GM23338 (cell line): Measurements from ENCODE around the gene SMCR8. TPM values are rescaled to one million over a fixed set of nuclear protein-coding genes. Genes with fewer than 3 reads are reported as not detected.

Experiments used
- ATAC-seq: fragments of 200-7000 bp; cut with Tn5 transposase; 3 replicates; pipeline ENCODE4 v1.9.1; 2020
- DNase-seq: peaks from one replicate; pipeline ENCODE4 v3.0.0-alpha.2; 2015; ENCODE audit warnings: low spot score
- H2AFZ ChIP-seq: fragments of 200-600 bp; sonication (generic); 2 replicates; pipeline ENCODE4 v1.8.0; 2016; ENCODE audit warnings: antibody characterized with exemption, mild to moderate bottlenecking, moderate library complexity
- H3F3A ChIP-seq: fragments of 200-600 bp; sonication (generic); replicated peaks from 2 replicates; pipeline ENCODE4 v1.8.0; 2017; ENCODE audit warnings: antibody characterized with exemption, mixed run types, low read depth
- H3K27ac ChIP-seq: fragments of 200-600 bp; sonication (generic); 2 replicates; pipeline ENCODE4 v1.6.1; 2016; ENCODE audit warnings: low read depth
- H3K27me3 ChIP-seq: fragments of 200-600 bp; sonication (generic); 2 replicates; pipeline ENCODE4 v1.8.0; 2016; ENCODE audit warnings: mild to moderate bottlenecking, mixed run types, moderate library complexity; ENCODE audit not compliant: insufficient read depth
- H3K36me3 ChIP-seq: fragments of 200-600 bp; sonication (generic); 2 replicates; pipeline ENCODE4 v1.8.0; 2016; ENCODE audit warnings: mild to moderate bottlenecking; ENCODE audit not compliant: insufficient read depth
- H3K4me1 ChIP-seq: fragments of 200-600 bp; sonication (generic); 2 replicates; pipeline ENCODE4 v1.8.0; 2016; ENCODE audit warnings: mild to moderate bottlenecking, moderate library complexity; ENCODE audit not compliant: insufficient read depth
- H3K4me2 ChIP-seq: fragments of 200-600 bp; sonication (generic); 2 replicates; pipeline ENCODE4 v1.7.1; 2017; ENCODE audit warnings: mixed run types
- H3K4me3 ChIP-seq: fragments of 200-600 bp; sonication (generic); 2 replicates; pipeline ENCODE4 v1.6.1; 2016; ENCODE audit warnings: mixed run types
- H3K79me2 ChIP-seq: fragments of 200-600 bp; sonication (generic); replicated peaks from 2 replicates; pipeline ENCODE4 v1.8.0; 2017; ENCODE audit warnings: mild to moderate bottlenecking; ENCODE audit not compliant: insufficient read depth
- H3K9me2 ChIP-seq: fragments of 200-600 bp; sonication (generic); 2 replicates; pipeline ENCODE4 v1.8.0; 2017; ENCODE audit not compliant: insufficient read depth
- H4K20me1 ChIP-seq: fragments of 200-600 bp; sonication (generic); replicated peaks from 2 replicates; pipeline ENCODE4 v1.8.0; 2017; ENCODE audit warnings: mild to moderate bottlenecking; ENCODE audit not compliant: insufficient read depth
- H3K27ac Mint-ChIP-seq: 2 replicates; pipeline ENCODE4 v1.8.0; 2020; ENCODE audit warnings: inconsistent platforms, mild to moderate bottlenecking, moderate library complexity, mixed read lengths
- H3K27me3 Mint-ChIP-seq: 3 replicates; pipeline ENCODE4 v1.8.0; 2022; ENCODE audit warnings: low read depth, mild to moderate bottlenecking, moderate library complexity, mixed read lengths, inconsistent platforms; ENCODE audit not compliant: insufficient read depth, poor library complexity
- H3K36me3 Mint-ChIP-seq: 3 replicates; pipeline ENCODE4 v1.8.0; 2021; ENCODE audit warnings: low read depth, mild to moderate bottlenecking, inconsistent platforms, moderate library complexity, mixed read lengths
- H3K4me1 Mint-ChIP-seq: 3 replicates; pipeline ENCODE4 v1.8.0; 2020; ENCODE audit warnings: mild to moderate bottlenecking, inconsistent platforms, mixed read lengths
- H3K4me3 Mint-ChIP-seq: 3 replicates; pipeline ENCODE4 v1.8.0; 2021; ENCODE audit warnings: moderate library complexity, mild to moderate bottlenecking, inconsistent platforms, mixed read lengths
- H3K9me3 Mint-ChIP-seq: 3 replicates; pipeline ENCODE4 v1.8.0; 2020; ENCODE audit warnings: moderate library complexity, mild to moderate bottlenecking, inconsistent platforms, mixed read lengths
- CREB1 ChIP-seq: fragments of 250-450 bp; sonication (Bioruptor Pico); IDR thresholded peaks from 2 replicates; pipeline ENCODE4 v1.5.0; 2020; ENCODE audit warnings: low read depth, mild to moderate bottlenecking, moderate library complexity
- EZH2 ChIP-seq: fragments of 200-600 bp; sonication (generic); IDR thresholded peaks from one replicate; pipeline ENCODE4 v1.8.0; 2017; ENCODE audit warnings: antibody characterized with exemption, mild to moderate bottlenecking, low read depth; ENCODE audit not compliant: unreplicated experiment
- EZH2phosphoT487 ChIP-seq: fragments of 200-600 bp; sonication (generic); IDR thresholded peaks from one replicate; pipeline ENCODE4 v1.8.1; 2018; ENCODE audit warnings: antibody characterized with exemption; ENCODE audit not compliant: unreplicated experiment
- JUNB ChIP-seq: IDR thresholded peaks from one replicate; pipeline ENCODE4 v1.6.1; 2016; ENCODE audit warnings: antibody characterized with exemption; ENCODE audit not compliant: unreplicated experiment
- NANOG ChIP-seq: IDR thresholded peaks from 2 replicates; pipeline ENCODE4 v1.6.1; 2016; ENCODE audit warnings: antibody characterized with exemption, borderline replicate concordance
- POLR2AphosphoS5 ChIP-seq: IDR thresholded peaks from 2 replicates; pipeline ENCODE4 v1.6.1; 2016; ENCODE audit warnings: antibody characterized with exemption, low read depth
- STAT1 ChIP-seq: IDR thresholded peaks from one replicate; pipeline ENCODE4 v1.6.1; 2016; ENCODE audit warnings: antibody characterized with exemption; ENCODE audit not compliant: unreplicated experiment
- ZNF114 ChIP-seq: fragments of 250-450 bp; sonication (Bioruptor Pico); IDR thresholded peaks from 2 replicates; pipeline ENCODE4 v1.5.0; 2020; ENCODE audit warnings: mild to moderate bottlenecking, moderate library complexity
- ZNF331 ChIP-seq: fragments of 250-450 bp; sonication (Bioruptor Pico); IDR thresholded peaks from 2 replicates; pipeline ENCODE4 v1.5.0; 2020; ENCODE audit warnings: low read depth, mild to moderate bottlenecking, moderate library complexity
- ZNF462 ChIP-seq: fragments of 250-450 bp; sonication (Bioruptor Pico); IDR thresholded peaks from 2 replicates; pipeline ENCODE4 v1.5.0; 2020; ENCODE audit warnings: mild to moderate bottlenecking, moderate library complexity
- polyA plus RNA-seq: library from polyadenylated mRNA; unstranded; fragments of >200 nt; fragmentation: Nextera tagmentation; extraction: Ambion mirVana; gene quantifications from 2 replicates; pipeline ENCODE4 v1.2.1, GENCODE V29; 2016
- total RNA-seq: library from RNA; depleted of rRNA; stranded (reverse); fragments of >200 nt; shearing (Covaris generic); gene quantifications from 2 replicates; pipeline ENCODE4 v1.2.3, GENCODE V29; 2014
- TF ChIP-seq, protein P1 (sequence below), 2 experiments: fragments of 200-600 bp in 1 of 2; sonication (generic) in 1 of 2; conservative IDR thresholded peaks; 2 replicates each; pipeline versions ENCODE4 v1.5.1 to v1.6.1; 2016 to 2017; ENCODE audit warnings: antibody characterized with exemption in 2 of 2, low read depth in 2 of 2, mild to moderate bottlenecking in 2 of 2, moderate library complexity in 1 of 2
- TF ChIP-seq, protein P2 (sequence below): IDR thresholded peaks from one replicate; pipeline ENCODE4 v1.6.1; 2018; ENCODE audit warnings: antibody characterized with exemption; ENCODE audit not compliant: unreplicated experiment
- TF ChIP-seq, protein P3 (sequence below): IDR thresholded peaks from 2 replicates; pipeline ENCODE4 v1.6.1; 2016; ENCODE audit warnings: antibody characterized with exemption

The SMCR8 gene
- total and polyA plus RNA-seq, 2 experiments from 2014 or later, result 1.5 to 20.1 TPM

DNA sequence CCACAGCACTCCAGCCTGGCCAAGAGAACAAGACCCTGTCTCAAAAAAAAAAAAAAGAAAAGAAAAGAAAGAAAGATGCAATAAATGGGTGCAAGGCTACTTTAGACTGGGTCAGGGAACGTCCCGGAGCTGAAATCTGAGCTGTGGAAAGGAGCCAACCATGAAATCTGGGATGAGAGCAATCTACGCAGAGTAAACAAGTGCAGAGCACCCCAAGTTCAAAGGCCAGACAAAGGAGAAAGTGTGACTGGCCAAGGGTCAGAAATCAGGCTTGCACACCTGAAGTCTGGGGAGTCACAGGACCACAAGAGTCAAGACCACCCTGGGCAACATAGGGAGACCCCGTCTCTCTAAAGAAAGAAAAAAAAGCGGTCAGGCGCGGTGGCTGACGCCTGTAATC, 45.4 kb downstream of the SMCR8 start:
- 0 out of 2 replicates have a peak, but pooled peaks cover 16% of the 10 kb centered on the region for H4K20me1 ChIP-seq
- no peak overlapping the region for H3K4me3 ChIP-seq
- TF ChIP-seq, protein P1, sequence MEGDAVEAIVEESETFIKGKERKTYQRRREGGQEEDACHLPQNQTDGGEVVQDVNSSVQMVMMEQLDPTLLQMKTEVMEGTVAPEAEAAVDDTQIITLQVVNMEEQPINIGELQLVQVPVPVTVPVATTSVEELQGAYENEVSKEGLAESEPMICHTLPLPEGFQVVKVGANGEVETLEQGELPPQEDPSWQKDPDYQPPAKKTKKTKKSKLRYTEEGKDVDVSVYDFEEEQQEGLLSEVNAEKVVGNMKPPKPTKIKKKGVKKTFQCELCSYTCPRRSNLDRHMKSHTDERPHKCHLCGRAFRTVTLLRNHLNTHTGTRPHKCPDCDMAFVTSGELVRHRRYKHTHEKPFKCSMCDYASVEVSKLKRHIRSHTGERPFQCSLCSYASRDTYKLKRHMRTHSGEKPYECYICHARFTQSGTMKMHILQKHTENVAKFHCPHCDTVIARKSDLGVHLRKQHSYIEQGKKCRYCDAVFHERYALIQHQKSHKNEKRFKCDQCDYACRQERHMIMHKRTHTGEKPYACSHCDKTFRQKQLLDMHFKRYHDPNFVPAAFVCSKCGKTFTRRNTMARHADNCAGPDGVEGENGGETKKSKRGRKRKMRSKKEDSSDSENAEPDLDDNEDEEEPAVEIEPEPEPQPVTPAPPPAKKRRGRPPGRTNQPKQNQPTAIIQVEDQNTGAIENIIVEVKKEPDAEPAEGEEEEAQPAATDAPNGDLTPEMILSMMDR (conservative IDR thresholded peaks at IDR 0.05; ENCODE audit: low read depth in 2 of 2), result no peak
- no peak for TF ChIP-seq ZNF331
- no peak for TF ChIP-seq ZNF462
- TF ChIP-seq EZH2, result no peak
- no peak for TF ChIP-seq POLR2AphosphoS5
- TF ChIP-seq EZH2phosphoT487, result no peak
- TF ChIP-seq NANOG, result no peak
- TF ChIP-seq, protein P2, sequence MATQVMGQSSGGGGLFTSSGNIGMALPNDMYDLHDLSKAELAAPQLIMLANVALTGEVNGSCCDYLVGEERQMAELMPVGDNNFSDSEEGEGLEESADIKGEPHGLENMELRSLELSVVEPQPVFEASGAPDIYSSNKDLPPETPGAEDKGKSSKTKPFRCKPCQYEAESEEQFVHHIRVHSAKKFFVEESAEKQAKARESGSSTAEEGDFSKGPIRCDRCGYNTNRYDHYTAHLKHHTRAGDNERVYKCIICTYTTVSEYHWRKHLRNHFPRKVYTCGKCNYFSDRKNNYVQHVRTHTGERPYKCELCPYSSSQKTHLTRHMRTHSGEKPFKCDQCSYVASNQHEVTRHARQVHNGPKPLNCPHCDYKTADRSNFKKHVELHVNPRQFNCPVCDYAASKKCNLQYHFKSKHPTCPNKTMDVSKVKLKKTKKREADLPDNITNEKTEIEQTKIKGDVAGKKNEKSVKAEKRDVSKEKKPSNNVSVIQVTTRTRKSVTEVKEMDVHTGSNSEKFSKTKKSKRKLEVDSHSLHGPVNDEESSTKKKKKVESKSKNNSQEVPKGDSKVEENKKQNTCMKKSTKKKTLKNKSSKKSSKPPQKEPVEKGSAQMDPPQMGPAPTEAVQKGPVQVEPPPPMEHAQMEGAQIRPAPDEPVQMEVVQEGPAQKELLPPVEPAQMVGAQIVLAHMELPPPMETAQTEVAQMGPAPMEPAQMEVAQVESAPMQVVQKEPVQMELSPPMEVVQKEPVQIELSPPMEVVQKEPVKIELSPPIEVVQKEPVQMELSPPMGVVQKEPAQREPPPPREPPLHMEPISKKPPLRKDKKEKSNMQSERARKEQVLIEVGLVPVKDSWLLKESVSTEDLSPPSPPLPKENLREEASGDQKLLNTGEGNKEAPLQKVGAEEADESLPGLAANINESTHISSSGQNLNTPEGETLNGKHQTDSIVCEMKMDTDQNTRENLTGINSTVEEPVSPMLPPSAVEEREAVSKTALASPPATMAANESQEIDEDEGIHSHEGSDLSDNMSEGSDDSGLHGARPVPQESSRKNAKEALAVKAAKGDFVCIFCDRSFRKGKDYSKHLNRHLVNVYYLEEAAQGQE, result no peak
- no peak for TF ChIP-seq STAT1
- TF ChIP-seq ZNF114 (CRISPR knock-in tag), result no peak
- TF ChIP-seq, protein P3, sequence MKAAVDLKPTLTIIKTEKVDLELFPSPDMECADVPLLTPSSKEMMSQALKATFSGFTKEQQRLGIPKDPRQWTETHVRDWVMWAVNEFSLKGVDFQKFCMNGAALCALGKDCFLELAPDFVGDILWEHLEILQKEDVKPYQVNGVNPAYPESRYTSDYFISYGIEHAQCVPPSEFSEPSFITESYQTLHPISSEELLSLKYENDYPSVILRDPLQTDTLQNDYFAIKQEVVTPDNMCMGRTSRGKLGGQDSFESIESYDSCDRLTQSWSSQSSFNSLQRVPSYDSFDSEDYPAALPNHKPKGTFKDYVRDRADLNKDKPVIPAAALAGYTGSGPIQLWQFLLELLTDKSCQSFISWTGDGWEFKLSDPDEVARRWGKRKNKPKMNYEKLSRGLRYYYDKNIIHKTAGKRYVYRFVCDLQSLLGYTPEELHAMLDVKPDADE, result no peak
- TF ChIP-seq CREB1 (CRISPR knock-in tag), result no peak
- no peak for TF ChIP-seq JUNB
- Mint-ChIP-seq H3K4me3 (no peak overlapping the region), H3K36me3 (peaks cover 33% of the 10 kb centered on the region), H3K4me1 (peaks cover 11% of the 10 kb centered on the region; the same call in 2 of the 3 replicates), H3K27ac (no peak overlapping the region), H3K27me3 (peaks cover 5% of the 10 kb centered on the region), H3K9me3 (no peaks in the 10 kb centered on the region)
- peaks cover 8% of the 10 kb centered on the region; the same call in 1 of the 2 replicates for H3K4me1 ChIP-seq
- DNase-seq (no peak), ATAC-seq (no peak)
- peaks cover 51% of the 10 kb centered on the region for H3K79me2 ChIP-seq
- H3K4me2 ChIP-seq, result no peak overlapping the region
- peaks cover 19% of the 10 kb centered on the region; the same call in 1 of the 2 replicates for H3K36me3 ChIP-seq
- no peak overlapping the region for H2AFZ ChIP-seq
- H3K9me2 ChIP-seq, result no peaks in the 10 kb centered on the region
- H3F3A ChIP-seq, result 0 out of 2 replicates have a peak, but pooled peaks cover 4% of the 10 kb centered on the region
- no peaks in the 10 kb centered on the region for H3K27me3 ChIP-seq
- no peak overlapping the region for H3K27ac ChIP-seq
